ENCODE measurements around the gene ZBTB20.

The ZBTB20 gene

DNA sequence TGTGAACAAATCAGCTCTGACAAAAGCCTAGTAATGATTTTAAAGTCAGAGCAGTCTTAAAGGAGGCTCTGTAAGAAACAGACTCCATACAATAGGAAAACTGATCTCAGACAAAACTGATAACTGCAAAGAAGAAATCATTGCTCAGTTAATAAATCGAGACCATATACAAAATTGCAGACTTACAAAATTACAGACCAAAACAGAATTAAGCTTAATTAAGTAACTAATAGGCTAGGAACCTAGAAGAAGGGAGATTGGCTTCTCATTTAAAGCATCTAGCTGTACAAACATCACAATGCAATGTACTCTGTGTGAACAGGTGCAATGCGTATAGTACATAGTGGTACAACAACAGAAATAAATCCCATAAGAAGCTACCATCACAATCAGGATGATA, 46.3 kb downstream of the ZBTB20 start:
- TF ChIP-seq, protein P1, sequence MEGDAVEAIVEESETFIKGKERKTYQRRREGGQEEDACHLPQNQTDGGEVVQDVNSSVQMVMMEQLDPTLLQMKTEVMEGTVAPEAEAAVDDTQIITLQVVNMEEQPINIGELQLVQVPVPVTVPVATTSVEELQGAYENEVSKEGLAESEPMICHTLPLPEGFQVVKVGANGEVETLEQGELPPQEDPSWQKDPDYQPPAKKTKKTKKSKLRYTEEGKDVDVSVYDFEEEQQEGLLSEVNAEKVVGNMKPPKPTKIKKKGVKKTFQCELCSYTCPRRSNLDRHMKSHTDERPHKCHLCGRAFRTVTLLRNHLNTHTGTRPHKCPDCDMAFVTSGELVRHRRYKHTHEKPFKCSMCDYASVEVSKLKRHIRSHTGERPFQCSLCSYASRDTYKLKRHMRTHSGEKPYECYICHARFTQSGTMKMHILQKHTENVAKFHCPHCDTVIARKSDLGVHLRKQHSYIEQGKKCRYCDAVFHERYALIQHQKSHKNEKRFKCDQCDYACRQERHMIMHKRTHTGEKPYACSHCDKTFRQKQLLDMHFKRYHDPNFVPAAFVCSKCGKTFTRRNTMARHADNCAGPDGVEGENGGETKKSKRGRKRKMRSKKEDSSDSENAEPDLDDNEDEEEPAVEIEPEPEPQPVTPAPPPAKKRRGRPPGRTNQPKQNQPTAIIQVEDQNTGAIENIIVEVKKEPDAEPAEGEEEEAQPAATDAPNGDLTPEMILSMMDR (IDR thresholded peaks at IDR 0.05; ENCODE audit: borderline replicate concordance, control extremely low read depth, extremely low read depth, insufficient read depth, missing control alignments) = no peak
- no peak for DNase-seq (ENCODE audit: low spot score)
- in situ Hi-C loops (cut with MboI; ENCODE audit: low sequenced_read_pairs, unreplicated experiment) = no loop called here

DNA sequence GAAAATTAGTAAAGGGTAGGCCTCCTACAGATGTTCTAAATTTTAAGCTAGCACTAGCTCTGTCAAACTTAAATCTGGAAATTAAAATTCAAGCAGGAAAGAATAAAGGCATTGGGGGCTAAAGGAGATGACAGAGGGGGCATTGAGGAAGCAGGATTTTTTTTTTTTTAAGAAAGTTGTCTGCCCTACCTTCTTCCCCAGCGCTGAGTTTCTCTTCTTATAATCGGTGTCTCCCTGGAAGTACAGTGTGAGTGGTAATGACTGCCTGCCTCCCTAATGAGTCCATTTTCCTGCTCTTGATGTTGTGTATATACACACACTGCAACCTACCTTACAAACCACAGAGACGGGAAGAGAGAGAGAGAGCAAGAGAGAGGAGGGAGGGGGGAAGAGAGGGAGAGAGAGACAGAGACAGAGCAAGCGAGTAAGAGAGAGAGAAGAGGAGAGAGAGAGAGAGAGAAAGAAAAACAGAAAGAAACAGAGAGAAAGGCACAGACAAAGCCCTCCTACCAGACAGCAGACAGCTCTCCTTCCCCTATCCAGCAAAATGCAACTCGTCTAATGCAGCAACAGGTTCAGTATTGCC, 47.0 kb downstream of the ZBTB20 start:
- TF ChIP-seq, protein P1 (IDR thresholded peaks at IDR 0.05; ENCODE audit: borderline replicate concordance, control extremely low read depth, extremely low read depth, insufficient read depth, missing control alignments) = no peak
- in situ Hi-C loops (cut with MboI; ENCODE audit: low sequenced_read_pairs, unreplicated experiment) = loop anchor here (25.0 kb wide), 1 partner anchor 263 kb away; no protein-coding TSS in a partner anchor
- no peak for DNase-seq (ENCODE audit: low spot score)

DNA sequence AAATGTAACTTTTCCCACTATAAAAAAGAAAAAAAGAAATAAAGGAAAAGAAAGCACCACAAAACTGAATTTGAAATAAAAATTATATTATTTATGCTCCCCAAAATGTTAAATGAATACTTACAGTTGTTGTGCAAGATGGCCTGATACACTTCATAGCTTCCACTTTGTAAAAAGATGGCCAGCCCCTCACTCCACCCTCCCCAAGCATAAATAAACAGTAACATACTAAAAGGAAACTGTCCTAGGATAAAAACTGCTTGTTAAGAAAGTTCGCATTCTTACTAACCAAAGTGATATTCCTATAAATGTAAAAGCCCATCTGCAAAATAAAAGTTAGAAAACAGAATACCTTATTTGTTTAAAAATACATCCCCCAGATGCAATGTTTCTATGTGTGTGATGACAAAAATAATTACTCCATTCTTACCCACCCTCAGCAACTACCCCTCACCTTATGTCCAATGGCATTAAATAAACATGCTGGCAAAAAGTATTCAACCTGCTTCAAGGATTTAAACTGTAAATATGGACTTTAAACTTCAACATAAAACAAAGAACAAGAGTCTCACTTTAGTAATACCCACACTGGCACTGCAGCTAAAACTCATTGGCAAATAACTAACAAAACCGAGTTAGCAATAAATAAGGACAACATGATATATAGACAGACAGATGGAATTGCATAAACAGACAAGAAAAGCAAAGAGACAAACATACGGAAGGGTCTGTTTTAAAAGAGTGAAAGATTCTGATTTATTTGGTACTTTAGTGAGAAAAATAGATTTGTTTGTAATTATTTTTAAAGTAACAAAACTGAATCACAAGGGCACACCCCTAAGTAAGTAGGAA, 47.7 kb downstream of the ZBTB20 start:
- in situ Hi-C loops (cut with MboI; ENCODE audit: low sequenced_read_pairs, unreplicated experiment) = loop anchor here (25.0 kb wide), 1 partner anchor 262 kb away; no protein-coding TSS in a partner anchor
- no peak for DNase-seq (ENCODE audit: low spot score)
- TF ChIP-seq, protein P1 (IDR thresholded peaks at IDR 0.05; ENCODE audit: borderline replicate concordance, control extremely low read depth, extremely low read depth, insufficient read depth, missing control alignments) = no peak

DNA sequence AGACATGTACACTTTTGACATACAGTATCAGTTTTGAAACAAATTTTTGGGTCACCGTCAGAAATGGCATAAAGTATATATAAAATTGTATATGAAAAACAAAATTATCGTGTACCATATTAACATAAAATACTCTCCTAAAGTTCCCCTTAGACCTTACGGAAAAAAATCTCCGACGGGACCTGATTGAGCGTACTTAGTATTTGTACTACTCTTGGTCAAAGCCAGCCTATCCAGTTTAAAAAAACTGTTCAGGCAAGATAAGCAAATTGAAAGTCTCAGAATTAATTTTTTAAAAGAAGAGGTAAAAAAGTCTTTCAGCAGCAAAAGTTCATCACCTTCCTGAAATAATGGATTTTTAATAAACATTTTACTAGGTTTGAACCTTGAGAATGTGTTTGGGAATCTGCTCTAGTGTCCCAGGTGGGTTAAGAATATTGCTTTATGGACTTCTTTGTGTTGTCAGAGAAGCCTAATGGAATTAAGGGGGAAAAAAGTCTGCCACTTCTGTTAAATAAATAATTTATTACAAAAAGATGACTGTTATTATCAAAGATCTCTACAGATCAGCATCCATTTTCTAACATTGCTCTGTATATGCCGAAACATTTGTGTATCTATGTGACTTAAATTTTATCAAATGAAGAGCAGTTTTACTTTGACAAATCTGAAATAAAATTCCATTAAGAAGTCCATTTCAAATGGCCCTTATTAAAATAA, 48.6 kb downstream of the ZBTB20 start:
- in situ Hi-C loops (cut with MboI; ENCODE audit: low sequenced_read_pairs, unreplicated experiment) = loop anchor here (25.0 kb wide), 1 partner anchor 261 kb away; no protein-coding TSS in a partner anchor
- TF ChIP-seq, protein P1 (IDR thresholded peaks at IDR 0.05; ENCODE audit: borderline replicate concordance, control extremely low read depth, extremely low read depth, insufficient read depth, missing control alignments) = no peak

DNA sequence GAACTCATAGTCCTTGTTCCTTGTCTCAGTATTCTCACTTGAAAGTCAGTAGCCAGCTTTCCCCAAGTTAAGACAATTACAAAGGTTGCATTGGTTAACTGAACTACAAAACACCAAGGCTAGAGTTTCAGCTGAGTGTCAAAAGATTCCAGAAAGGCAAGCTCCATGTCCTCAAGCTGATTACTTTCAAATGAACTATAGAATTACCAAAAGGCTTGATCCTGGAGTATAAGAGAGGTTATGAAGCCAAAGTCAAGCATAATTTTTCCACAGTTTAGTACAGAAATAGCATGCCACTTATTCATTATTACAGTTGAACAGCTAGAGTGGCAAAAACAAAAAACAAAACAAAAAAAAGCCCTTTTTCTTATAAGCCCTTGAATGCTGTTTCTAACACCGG, 51.9 kb downstream of the ZBTB20 start:
- DNase-seq (ENCODE audit: low spot score) = no peak
- TF ChIP-seq, protein P1 (IDR thresholded peaks at IDR 0.05; ENCODE audit: borderline replicate concordance, control extremely low read depth, extremely low read depth, insufficient read depth, missing control alignments) = no peak
- in situ Hi-C loops (cut with MboI; ENCODE audit: low sequenced_read_pairs, unreplicated experiment) = loop anchor here (25.0 kb wide), 1 partner anchor 258 kb away; no protein-coding TSS in a partner anchor

More for the DNA sequence above, 48.6 kb downstream of the ZBTB20 start:
- no peak for DNase-seq (ENCODE audit: low spot score)

DNA sequence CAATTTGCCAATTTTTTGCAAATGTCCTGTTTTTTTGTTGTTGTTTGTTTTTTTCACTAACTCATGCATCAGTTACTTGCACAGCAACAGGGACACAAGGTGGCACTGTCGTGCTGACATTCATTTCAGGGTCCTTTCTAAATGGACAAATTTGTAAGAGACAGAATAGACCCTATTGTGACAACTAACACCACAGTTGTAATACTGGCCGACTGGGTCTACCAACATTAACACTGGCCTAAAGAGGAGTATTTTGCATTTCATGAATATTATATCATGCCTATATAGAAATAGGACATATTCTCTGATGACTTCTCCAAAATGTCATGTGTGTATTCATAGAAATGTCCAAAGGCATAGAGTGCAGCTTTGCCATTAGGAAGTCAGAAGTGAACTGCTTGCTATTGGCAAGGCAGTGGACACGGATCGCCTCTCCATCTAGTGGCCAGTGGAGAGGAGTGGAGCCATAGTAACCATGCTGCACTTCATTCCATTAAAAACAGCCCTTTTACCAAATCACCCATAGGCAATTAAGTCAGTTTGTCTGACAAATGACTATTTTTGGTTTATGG, 54.8 kb downstream of the ZBTB20 start:
- TF ChIP-seq, protein P1 (IDR thresholded peaks at IDR 0.05; ENCODE audit: borderline replicate concordance, control extremely low read depth, extremely low read depth, insufficient read depth, missing control alignments) = peak; percentile 76
- in situ Hi-C loops (cut with MboI; ENCODE audit: low sequenced_read_pairs, unreplicated experiment) = loop anchor here (25.0 kb wide), 1 partner anchor 255 kb away; no protein-coding TSS in a partner anchor
- peak; percentile 8 for DNase-seq (ENCODE audit: low spot score)

Measured in GM13976 (cell line).